Measurements from ENCODE around the gene CD27. TPM values are rescaled to one million over a fixed set of nuclear protein-coding genes. Genes with fewer than 3 reads are reported as not detected.
"Not testable (repeated sequence)": the region's sequence is repeated elsewhere in the genome, so short reads cannot be mapped to it uniquely, and the experiment has no call there.

Gene CD27
- total RNA-seq, 1 donor from 2014 or later = not detected

GRCh38 chr12:6461401-6462233 is 16.9 kb downstream of the CD27 start:
- H3K4me1 ChIP-seq (ENCODE audit: control insufficient read depth in 3 of 3, insufficient read depth in 3 of 3, low read length in 3 of 3) = peaks cover 6 to 20% (median 16%) of the 10 kb centered on the region in 3 donors
- H3K27ac ChIP-seq (ENCODE audit: low read depth, low read length) = peak overlapping the region; percentile 60
- H3K4me3 ChIP-seq (ENCODE audit: low read length in 3 of 3) = no peak overlapping the region
- peak overlapping the region; percentile 14 to 46 (median 30) for H3K9ac ChIP-seq (ENCODE audit: low read depth in 1 of 3, low read length in 3 of 3)
- no peaks in the 10 kb centered on the region for H3K9me3 ChIP-seq (ENCODE audit: control insufficient read depth in 3 of 3, low read length in 3 of 3)
- H3K27me3 ChIP-seq (ENCODE audit: control insufficient read depth in 3 of 3, insufficient read depth in 3 of 3, low read length in 3 of 3) = no peaks in the 10 kb centered on the region
- H3K36me3 ChIP-seq (ENCODE audit: control insufficient read depth in 3 of 3, insufficient read depth in 3 of 3, low read length in 3 of 3) = peaks cover 73 to 82% (median 78%) of the 10 kb centered on the region in 3 donors

GRCh38 chr12:6462234-6462995 is 17.7 kb downstream of the CD27 start:
- peaks cover 6 to 20% (median 16%) of the 10 kb centered on the region in 3 donors for H3K4me1 ChIP-seq (ENCODE audit: control insufficient read depth in 3 of 3, insufficient read depth in 3 of 3, low read length in 3 of 3)
- peaks cover 66 to 77% (median 70%) of the 10 kb centered on the region in 3 donors for H3K36me3 ChIP-seq (ENCODE audit: control insufficient read depth in 3 of 3, insufficient read depth in 3 of 3, low read length in 3 of 3)

GRCh38 chr12:6463216-6463615 is 18.5 kb downstream of the CD27 start:
- no peak overlapping the region for H3K27ac ChIP-seq (ENCODE audit: low read depth, low read length)

More at GRCh38 chr12:6462234-6462995, 17.7 kb downstream of the CD27 start:
- Histone ChIP-seq H3K4me3 (ENCODE audit: low read length in 3 of 3) (no peak overlapping the region), H3K9me3 (ENCODE audit: control insufficient read depth in 3 of 3, low read length in 3 of 3) (no peaks in the 10 kb centered on the region), H3K9ac (ENCODE audit: low read depth in 1 of 3, low read length in 3 of 3) (peak overlapping the region in 1 of 3 donors; percentile 25), H3K27ac (ENCODE audit: low read depth, low read length) (no peak overlapping the region), H3K27me3 (ENCODE audit: control insufficient read depth in 3 of 3, insufficient read depth in 3 of 3, low read length in 3 of 3) (no peaks in the 10 kb centered on the region)

GRCh38 chr12:6463858-6464257 is 19.1 kb downstream of the CD27 start:
- no peak overlapping the region for H3K4me3 ChIP-seq (ENCODE audit: low read length in 3 of 3)
- H3K27me3 ChIP-seq (ENCODE audit: control insufficient read depth in 3 of 3, insufficient read depth in 3 of 3, low read length in 3 of 3) = no peaks in the 10 kb centered on the region
- H3K36me3 ChIP-seq (ENCODE audit: control insufficient read depth in 3 of 3, insufficient read depth in 3 of 3, low read length in 3 of 3) = peaks cover 54 to 65% (median 58%) of the 10 kb centered on the region in 3 donors
- no peak overlapping the region for H3K9ac ChIP-seq (ENCODE audit: low read depth in 1 of 3, low read length in 3 of 3)
- no peaks in the 10 kb centered on the region for H3K9me3 ChIP-seq (ENCODE audit: control insufficient read depth in 3 of 3, low read length in 3 of 3)
- H3K4me1 ChIP-seq (ENCODE audit: control insufficient read depth in 3 of 3, insufficient read depth in 3 of 3, low read length in 3 of 3) = peaks cover 12 to 25% (median 16%) of the 10 kb centered on the region in 3 donors
- H3K27ac ChIP-seq (ENCODE audit: low read depth, low read length) = no peak overlapping the region

More at GRCh38 chr12:6463216-6463615, 18.5 kb downstream of the CD27 start:
- H3K36me3 ChIP-seq (ENCODE audit: control insufficient read depth in 3 of 3, insufficient read depth in 3 of 3, low read length in 3 of 3) = peaks cover 61 to 71% (median 64%) of the 10 kb centered on the region in 3 donors
- H3K9ac ChIP-seq (ENCODE audit: low read depth in 1 of 3, low read length in 3 of 3) = no peak overlapping the region
- no peaks in the 10 kb centered on the region for H3K9me3 ChIP-seq (ENCODE audit: control insufficient read depth in 3 of 3, low read length in 3 of 3)
- no peak overlapping the region for H3K4me3 ChIP-seq (ENCODE audit: low read length in 3 of 3)
- no peaks in the 10 kb centered on the region for H3K27me3 ChIP-seq (ENCODE audit: control insufficient read depth in 3 of 3, insufficient read depth in 3 of 3, low read length in 3 of 3)
- peaks cover 7 to 20% (median 16%) of the 10 kb centered on the region in 3 donors for H3K4me1 ChIP-seq (ENCODE audit: control insufficient read depth in 3 of 3, insufficient read depth in 3 of 3, low read length in 3 of 3)

GRCh38 chr12:6464531-6464930 is 19.8 kb downstream of the CD27 start:
- Histone ChIP-seq H3K27ac (ENCODE audit: low read depth, low read length) (no peak overlapping the region), H3K9me3 (ENCODE audit: control insufficient read depth in 3 of 3, low read length in 3 of 3) (no peaks in the 10 kb centered on the region), H3K4me1 (ENCODE audit: control insufficient read depth in 3 of 3, insufficient read depth in 3 of 3, low read length in 3 of 3) (peaks cover 19 to 31% (median 23%) of the 10 kb centered on the region in 3 donors), H3K27me3 (ENCODE audit: control insufficient read depth in 3 of 3, insufficient read depth in 3 of 3, low read length in 3 of 3) (no peaks in the 10 kb centered on the region), H3K9ac (ENCODE audit: low read depth in 1 of 3, low read length in 3 of 3) (no peak overlapping the region), H3K4me3 (ENCODE audit: low read length in 3 of 3) (no peak overlapping the region), H3K36me3 (ENCODE audit: control insufficient read depth in 3 of 3, insufficient read depth in 3 of 3, low read length in 3 of 3) (peaks cover 49 to 60% (median 52%) of the 10 kb centered on the region in 3 donors)

- Histone ChIP-seq H3K9me3 (ENCODE audit: control insufficient read depth in 3 of 3, low read length in 3 of 3) (no peaks in the 10 kb centered on the region), H3K27ac (ENCODE audit: low read depth, low read length) (no peak overlapping the region), H3K9ac (ENCODE audit: low read depth in 1 of 3, low read length in 3 of 3) (peak overlapping the region in 2 of 3 donors; percentile 2 to 11)
Observed at GRCh38 chr12:6465467-6466183, 20.9 kb downstream of the CD27 start.

GRCh38 chr12:6466184-6466573 is 21.4 kb downstream of the CD27 start:
- H3K9ac ChIP-seq (ENCODE audit: low read depth in 1 of 3, low read length in 3 of 3) = peak overlapping the region in 1 of 3 donors; percentile 11
- no peaks in the 10 kb centered on the region for H3K27me3 ChIP-seq (ENCODE audit: control insufficient read depth in 3 of 3, insufficient read depth in 3 of 3, low read length in 3 of 3)
- H3K4me3 ChIP-seq (ENCODE audit: low read length in 3 of 3) = no peak overlapping the region
- no peaks in the 10 kb centered on the region for H3K9me3 ChIP-seq (ENCODE audit: control insufficient read depth in 3 of 3, low read length in 3 of 3)
- H3K36me3 ChIP-seq (ENCODE audit: control insufficient read depth in 3 of 3, insufficient read depth in 3 of 3, low read length in 3 of 3) = peaks cover 42 to 53% (median 42%) of the 10 kb centered on the region in 3 donors
- no peak overlapping the region for H3K27ac ChIP-seq (ENCODE audit: low read depth, low read length)
- peaks cover 22 to 33% (median 23%) of the 10 kb centered on the region in 3 donors for H3K4me1 ChIP-seq (ENCODE audit: control insufficient read depth in 3 of 3, insufficient read depth in 3 of 3, low read length in 3 of 3)

More at GRCh38 chr12:6465467-6466183, 20.9 kb downstream of the CD27 start:
- H3K4me1 ChIP-seq (ENCODE audit: control insufficient read depth in 3 of 3, insufficient read depth in 3 of 3, low read length in 3 of 3) = peaks cover 24 to 33% (median 26%) of the 10 kb centered on the region in 3 donors
- no peaks in the 10 kb centered on the region for H3K27me3 ChIP-seq (ENCODE audit: control insufficient read depth in 3 of 3, insufficient read depth in 3 of 3, low read length in 3 of 3)
- peaks cover 47 to 59% (median 47%) of the 10 kb centered on the region in 3 donors for H3K36me3 ChIP-seq (ENCODE audit: control insufficient read depth in 3 of 3, insufficient read depth in 3 of 3, low read length in 3 of 3)
- H3K4me3 ChIP-seq (ENCODE audit: low read length in 3 of 3) = no peak overlapping the region

- Histone ChIP-seq H3K4me1 (ENCODE audit: control insufficient read depth in 3 of 3, insufficient read depth in 3 of 3, low read length in 3 of 3) (peaks cover 20 to 30% (median 22%) of the 10 kb centered on the region in 3 donors), H3K36me3 (ENCODE audit: control insufficient read depth in 3 of 3, insufficient read depth in 3 of 3, low read length in 3 of 3) (peaks cover 36 to 48% (median 37%) of the 10 kb centered on the region in 3 donors)
- not testable (repeated sequence) for H3K9ac ChIP-seq (ENCODE audit: low read depth in 1 of 3, low read length in 3 of 3)
Observed at GRCh38 chr12:6466751-6467150, 22.0 kb downstream of the CD27 start.

GRCh38 chr12:6467571-6468282 is 23.0 kb downstream of the CD27 start:
- H3K9me3 ChIP-seq (ENCODE audit: control insufficient read depth in 3 of 3, low read length in 3 of 3); H3K9ac ChIP-seq (ENCODE audit: low read depth in 1 of 3, low read length in 3 of 3); H3K27me3 ChIP-seq (ENCODE audit: control insufficient read depth in 3 of 3, insufficient read depth in 3 of 3, low read length in 3 of 3); H3K4me3 ChIP-seq (ENCODE audit: low read length in 3 of 3); H3K27ac ChIP-seq (ENCODE audit: low read depth, low read length): not testable (repeated sequence)
- Histone ChIP-seq H3K36me3 (ENCODE audit: control insufficient read depth in 3 of 3, insufficient read depth in 3 of 3, low read length in 3 of 3) (peaks cover 26 to 38% (median 28%) of the 10 kb centered on the region in 3 donors), H3K4me1 (ENCODE audit: control insufficient read depth in 3 of 3, insufficient read depth in 3 of 3, low read length in 3 of 3) (peaks cover 14 to 26% (median 22%) of the 10 kb centered on the region in 3 donors)

More at GRCh38 chr12:6466751-6467150, 22.0 kb downstream of the CD27 start:
- not testable (repeated sequence) for H3K27me3 ChIP-seq (ENCODE audit: control insufficient read depth in 3 of 3, insufficient read depth in 3 of 3, low read length in 3 of 3); H3K27ac ChIP-seq (ENCODE audit: low read depth, low read length); H3K9me3 ChIP-seq (ENCODE audit: control insufficient read depth in 3 of 3, low read length in 3 of 3); H3K4me3 ChIP-seq (ENCODE audit: low read length in 3 of 3)

Measured in skeletal muscle tissue (tissue), 4 donors.